Stimulated activated CD4-positive, alpha-beta T cell treated with anti-CD3 and anti-CD28 coated beads, TNF-alpha, amount 100 ng/mL, for 48 hours (primary cell): ENCODE results near the gene IZUMO4.
"Not testable (repeated sequence)": the region's sequence is repeated elsewhere in the genome, so short reads cannot be mapped to it uniquely, and the experiment has no call there.

Experiments used
- DNase-seq, 3 donors: peaks; one replicate each; pipeline ENCODE4 v3.0.0-alpha.2; 2020; ENCODE audit warnings: low read depth in 3 of 3

IZUMO4 gene

DNA sequence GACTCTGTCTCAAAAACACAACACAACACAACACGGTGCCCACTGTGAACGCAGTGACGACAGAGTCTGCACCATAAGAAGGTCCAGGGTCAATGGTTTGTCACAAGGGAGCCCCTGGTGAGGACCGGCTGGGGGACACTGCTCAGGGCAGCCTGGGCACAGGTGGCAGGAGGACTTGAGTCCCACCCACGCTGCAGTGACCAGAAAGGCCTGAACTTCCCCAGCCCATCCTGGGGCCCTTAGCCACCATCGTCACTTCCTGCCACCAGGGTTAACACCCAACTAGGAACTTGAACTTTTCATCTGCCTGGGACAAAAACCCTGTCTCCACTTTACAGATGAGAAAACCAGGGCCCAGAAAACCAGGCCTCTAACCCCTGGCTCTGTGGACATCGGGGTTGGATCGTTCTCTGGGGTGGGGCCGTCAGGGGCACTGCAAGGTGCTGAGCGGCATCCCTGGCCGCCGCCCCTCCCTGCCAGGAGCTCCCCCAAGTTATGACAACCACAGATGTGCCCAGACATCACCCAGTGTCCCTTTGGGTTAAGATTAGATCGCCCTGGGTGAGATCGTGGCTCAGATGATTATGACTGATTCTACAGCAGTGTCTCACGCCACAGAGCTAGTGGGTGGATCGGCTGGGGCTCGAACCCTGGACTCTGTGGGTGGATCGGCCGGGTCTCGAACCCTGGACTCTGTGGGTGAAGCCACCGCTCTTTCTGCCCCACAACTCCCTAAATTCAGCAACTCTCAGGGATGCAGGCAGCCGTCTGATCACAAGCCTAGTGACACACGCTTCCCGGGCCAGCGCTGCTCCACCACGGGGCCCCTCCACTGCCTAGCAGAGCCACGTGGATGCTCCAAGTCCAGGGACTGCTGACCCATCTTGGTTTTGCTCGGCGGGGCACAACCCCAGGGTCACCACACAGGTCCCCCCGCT lies 14.6 kb upstream of the IZUMO4 start:
- DNase-seq = no peak

DNA sequence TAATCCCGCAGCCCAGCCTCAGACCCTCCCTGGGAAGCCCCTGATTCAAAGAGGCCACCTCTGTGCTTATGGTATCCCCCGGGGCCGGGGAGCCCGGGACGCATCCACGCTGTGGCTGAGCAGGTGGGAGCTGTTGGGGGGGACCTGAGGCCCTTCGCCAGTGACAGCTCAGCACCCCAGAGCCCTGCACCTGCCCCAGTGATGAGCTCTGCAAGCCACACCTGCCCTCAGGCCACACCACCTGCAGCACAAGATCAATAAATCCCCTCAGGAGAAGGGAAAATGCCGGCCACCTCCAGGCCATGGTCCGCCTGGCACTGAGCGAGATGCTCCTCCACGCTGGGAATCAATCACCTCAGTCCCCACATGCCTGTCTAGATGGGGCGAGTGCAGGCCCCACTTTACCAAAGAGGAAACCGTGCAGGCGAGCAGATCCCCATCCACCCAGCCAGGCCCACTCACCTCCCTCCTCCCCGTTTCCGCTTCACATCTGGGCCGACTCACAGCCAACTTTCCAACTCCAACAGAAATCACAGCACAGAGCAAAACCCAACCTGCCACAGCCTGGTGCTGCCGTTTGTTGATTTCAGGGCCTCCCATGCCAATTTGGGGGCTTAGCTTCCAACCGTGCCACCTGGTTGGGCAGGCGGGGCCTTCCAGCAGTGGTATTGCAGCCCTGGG lies 13.4 kb upstream of the IZUMO4 start:
- peak in 1 of 3 donors; percentile 44 for DNase-seq

DNA sequence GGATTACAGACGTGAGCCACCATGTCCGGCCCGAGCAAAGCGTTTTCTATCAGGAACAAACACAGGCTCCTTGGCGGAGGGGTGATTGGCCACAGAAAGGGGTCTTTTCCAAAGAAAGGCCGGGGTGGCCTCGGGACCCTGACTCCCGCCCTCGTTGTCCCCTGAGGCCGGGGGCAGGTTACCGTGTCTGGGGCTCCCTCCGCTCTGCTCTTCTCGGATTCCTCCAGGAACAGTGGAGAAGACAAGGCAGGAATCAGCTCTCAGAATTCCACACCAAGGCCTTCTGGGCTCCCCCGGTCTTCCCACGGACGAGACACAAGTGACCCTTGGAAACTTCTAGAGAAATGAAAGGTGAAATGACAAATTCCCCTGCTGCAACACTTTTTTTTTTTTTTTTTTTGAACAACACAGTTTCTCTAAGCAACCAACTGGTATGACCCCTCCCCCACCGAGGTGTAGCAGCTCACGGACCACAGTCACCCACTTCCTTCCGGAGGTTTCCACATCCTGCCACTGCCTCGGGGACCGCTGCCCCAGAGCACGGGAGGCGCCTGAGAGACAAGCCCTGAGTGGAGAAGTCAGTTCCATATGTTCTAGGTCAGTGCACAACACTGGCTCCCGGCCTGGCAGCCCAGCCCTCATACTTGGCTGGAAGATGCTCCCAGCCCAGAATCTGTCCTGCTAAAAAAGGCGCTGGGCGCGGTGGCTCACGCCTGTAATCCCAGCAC lies 11.6 kb upstream of the IZUMO4 start:
- DNase-seq = peak; percentile 89 to 95 (median 92)

DNA sequence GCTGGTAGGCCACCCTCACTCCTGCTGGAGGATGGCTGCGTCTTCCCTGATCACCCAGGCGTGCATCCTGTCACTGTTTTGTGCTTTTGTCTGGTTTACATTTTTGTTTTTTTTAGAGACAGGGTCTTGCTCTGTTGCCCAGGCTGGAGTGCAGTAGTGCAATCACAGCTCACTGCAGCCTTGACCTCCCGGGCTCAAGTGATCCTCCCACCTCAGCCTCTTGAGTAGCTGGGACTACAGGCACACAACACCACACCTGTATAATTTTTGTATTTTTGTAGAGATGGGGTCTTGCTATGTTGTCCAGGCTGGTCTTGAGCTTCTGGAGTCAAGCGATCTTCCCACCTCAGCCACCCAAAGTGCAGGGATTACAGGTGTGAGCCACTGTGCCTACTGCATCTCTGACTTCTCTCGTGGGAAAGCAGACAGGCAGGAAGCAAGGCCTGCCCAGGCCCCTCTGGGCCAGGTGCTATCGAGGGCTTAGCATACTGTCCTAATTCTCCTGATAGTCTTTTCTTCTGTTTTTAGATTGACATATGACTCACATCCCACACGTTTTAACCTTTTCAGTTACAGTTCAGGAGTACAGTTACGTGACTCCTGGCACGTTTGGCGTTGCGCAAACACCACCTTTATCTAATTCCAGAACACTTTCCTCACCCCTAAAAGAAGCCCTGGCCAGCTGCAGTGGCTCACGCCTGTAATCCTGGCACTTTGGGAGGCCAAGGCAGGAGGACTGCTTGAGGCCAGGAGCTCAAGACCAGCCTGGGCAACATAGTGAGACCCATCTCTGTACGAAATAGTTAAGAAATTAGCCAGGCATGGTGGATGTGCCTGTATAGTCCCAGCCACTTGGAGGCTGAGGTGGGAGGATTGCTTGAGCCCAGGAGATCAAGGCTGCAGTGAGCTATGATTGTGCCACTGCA lies 9.8 kb upstream of the IZUMO4 start:
- DNase-seq = not testable (repeated sequence)

DNA sequence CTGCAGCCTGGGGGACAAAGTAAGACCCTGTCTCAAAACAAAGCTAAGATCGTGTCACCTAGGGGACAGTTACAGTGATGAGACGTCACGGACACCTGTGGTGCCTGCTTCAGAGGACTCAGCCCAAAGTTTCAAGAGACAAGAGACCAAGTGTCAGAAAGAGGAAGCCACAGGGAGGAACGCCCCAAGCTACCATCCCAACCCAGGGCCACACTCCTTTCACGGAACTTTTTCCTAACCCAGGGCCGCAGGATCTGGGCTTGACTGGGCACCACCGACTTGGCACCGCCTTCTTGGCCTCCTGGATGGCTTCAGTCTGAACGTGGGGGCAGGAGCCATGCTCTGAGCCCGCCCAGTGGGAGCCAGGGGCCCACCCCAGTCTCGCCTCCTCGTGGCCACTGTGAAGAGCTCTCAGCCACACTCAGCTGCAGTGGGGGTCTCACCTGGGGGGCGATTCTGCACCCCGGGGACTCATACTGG lies 9.1 kb upstream of the IZUMO4 start:
- DNase-seq = no peak

DNA sequence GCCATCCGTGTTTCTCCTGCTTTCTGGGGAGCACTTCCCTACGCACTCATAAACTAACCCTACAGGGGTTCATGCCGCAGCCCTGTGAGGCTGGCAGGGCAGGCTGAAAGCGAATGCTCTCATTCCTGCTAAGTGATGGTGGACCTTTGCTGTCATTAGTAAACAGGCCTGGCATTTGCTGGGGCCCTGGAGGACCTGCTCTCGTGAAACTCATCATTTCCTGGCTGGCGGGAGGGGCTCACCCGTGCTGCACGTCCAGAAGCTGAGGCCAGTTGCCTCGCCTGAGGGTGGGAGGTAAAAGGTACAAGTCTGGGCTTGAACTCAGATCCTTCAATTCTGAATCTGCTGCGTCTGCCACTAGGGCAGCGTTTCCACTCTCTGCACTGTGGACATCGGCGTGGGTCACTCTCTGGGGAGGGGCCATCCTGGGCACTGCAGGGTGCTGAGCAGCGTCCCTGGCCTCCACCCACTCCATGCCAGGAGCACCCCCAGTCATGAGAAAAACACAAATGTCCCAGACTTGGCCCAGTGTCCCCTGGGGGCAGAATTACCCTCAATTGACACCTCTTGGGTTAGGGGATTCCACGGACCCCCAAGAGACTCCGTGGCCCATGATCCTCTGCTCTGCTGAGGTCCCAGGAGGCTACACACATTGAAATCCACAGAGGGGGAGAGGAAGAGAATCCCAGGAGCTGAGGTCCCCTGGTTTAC lies 7.6 kb upstream of the IZUMO4 start:
- DNase-seq = no peak

DNA sequence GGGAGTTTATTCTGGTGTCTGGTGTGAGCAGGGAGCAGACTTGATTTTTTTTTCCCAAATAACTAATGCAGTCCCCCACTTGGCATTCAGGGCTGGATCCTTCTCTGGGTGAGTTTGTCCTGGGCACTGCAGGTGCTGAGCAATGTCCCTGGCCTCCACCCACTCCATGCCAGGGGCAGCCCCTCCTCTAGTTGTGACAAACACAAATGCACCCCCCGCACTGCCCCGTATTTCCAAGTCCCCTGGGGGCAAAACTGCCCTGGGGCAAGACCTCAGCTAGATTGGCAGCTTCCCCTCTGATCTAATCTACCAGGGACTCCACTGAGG lies 7.0 kb upstream of the IZUMO4 start:
- DNase-seq = no peak

DNA sequence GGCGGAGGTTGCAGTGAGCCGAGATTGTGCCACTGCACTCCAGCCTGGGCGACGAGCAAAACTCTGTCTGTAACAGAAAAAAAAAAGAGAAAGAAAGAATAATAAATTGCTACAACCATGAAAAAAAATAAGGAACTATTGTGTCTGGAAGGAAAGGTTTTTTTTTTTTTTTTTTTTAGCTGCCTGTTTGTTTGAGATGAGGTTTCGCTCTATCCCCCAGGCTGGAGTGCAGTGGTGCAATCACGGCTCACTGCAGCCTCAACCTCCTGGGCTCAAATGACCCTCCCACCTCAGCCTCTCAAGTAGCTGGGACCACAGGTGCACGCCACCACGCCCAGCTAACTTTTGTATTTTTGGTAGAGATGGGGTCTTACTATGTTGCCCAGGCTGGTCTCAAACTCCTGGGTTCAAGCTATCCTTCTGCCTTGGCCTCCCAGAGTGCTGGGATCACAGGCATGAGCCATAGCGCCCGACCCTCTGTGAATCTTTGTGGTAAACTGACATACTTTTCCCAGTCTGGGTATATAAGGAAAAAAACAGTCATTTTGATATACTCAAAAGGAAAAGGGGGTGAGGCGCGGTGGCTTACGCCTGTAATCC lies 4.7 kb upstream of the IZUMO4 start:
- DNase-seq = not testable (repeated sequence)

DNA sequence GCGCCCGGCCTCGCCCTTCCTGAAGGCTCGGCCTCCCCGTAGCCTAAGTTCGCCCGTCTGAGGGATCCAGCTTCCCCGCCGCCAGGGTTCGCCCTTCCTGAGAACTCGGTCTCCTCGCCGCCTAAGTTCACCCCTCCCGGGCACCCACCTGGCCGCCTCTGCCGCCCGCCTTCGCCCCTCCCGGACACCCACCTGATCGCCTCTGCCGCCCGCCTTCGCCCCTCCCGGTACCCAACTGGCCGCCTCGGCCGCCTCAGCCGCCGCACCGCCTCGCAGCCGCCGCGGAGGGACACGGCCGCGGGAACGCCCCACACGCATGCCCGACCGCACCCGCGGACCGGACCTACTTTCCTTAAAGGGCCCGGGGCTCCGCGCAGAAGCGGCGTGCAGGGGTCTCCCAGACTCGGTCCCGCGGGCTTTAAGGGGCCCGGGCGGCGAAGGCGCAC lies 658 bp upstream of the IZUMO4 start, which contains the start of gene MOB3A:
Gene MOB3A (minus strand): TSS at position 293 of the 446 bp plus-strand sequence. CDS start 17,766 bp downstream, outside the sequence.
- peak in 1 of 3 donors; percentile 80 for DNase-seq

DNA sequence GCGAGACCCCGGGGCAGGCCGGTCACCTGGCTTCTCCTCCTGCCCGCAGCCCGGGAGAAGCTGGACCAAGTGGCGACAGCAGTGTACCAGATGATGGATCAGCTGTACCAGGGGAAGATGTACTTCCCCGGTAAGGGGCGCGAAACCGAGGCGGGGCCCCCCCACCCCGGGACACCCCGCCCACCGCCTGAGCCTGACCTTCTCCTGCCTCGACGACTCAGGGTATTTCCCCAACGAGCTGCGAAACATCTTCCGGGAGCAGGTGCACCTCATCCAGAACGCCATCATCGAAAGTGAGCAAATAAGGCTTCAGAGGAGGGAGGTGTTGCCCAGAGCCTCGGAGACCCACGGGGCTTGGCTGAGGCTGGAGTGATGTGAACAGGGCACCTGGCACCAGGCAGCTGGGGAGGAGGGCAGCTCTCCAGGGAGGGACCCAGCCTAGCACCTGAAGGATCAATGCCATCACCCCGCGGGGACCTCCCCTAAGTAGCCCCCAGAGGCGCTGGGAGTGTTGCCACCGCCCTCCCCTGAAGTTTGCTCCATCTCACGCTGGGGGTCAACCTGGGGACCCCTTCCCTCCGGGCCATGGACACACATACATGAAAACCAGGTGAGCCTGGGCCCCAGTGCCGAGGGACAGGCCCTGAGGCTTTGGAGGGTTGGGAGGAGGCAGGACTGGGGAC lies 629 bp downstream of the IZUMO4 start:
- no peak for DNase-seq

DNA sequence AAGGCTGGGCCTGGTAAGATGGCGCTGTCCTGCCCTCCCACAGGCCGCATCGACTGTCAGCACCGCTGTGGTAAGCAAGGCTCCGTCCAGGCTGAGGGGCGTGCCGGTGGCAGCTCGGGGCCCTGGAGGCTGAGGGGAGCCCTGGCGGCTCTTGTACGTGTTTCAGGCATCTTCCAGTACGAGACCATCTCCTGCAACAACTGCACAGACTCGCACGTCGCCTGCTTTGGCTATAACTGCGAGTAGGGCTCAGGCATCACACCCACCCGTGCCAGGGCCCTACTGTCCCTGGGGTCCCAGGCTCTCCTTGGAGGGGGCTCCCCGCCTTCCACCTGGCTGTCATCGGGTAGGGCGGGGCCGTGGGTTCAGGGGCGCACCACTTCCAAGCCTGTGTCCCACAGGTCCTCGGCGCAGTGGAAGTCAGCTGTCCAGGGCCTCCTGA lies 1.2 kb downstream of the IZUMO4 start:
- no peak for DNase-seq

DNA sequence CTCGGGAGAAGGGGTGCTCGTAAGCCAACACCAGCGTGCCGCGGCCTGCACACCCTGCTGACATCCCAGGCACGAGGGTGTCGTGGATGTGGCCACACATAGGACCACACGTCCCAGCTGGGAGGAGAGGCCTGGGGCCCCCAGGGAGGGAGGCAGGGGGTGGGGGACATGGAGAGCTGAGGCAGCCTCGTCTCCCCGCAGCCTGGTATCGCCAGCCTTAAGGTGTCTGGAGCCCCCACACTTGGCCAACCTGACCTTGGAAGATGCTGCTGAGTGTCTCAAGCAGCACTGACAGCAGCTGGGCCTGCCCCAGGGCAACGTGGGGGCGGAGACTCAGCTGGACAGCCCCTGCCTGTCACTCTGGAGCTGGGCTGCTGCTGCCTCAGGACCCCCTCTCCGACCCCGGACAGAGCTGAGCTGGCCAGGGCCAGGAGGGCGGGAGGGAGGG lies 2.4 kb downstream of the IZUMO4 start:
- no peak for DNase-seq

DNA sequence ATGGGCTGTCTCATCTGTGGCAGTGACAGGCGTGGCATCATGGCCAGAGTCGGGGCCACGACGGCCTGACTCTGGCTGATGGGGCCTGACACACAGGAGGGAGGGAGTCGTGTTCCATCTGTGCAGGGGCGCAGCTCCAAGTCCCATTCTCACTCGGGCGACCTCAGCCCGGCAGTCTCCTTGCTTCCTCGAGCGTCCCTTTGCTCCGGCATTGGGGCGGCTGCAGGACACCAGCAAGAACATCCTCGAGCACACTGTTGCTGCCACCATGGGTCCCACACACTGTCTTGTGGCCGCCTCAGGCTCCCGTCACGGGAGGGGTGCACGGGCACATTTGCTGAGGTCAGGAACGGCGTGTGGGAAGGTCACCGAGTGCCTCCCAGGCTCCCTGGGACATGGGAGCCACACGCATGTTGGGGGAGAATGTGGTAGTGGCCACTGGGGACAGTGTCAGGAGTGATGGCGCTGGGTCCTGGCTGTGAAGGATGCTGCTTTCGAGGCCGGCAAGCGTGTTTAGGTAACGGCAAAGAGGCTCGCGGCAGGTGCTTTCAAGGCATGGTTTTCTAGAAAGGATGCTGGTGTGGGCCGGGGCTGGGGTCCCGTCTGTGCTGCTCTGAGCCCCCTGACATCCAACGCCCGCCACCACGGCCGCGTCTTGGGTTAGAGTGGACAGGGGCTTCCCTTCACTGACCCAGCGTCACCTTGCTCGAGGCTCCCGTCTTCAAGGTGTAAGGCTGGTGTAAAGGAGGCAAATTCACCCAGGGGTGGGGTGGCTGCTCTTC lies 3.4 kb downstream of the IZUMO4 start:
- no peak for DNase-seq

DNA sequence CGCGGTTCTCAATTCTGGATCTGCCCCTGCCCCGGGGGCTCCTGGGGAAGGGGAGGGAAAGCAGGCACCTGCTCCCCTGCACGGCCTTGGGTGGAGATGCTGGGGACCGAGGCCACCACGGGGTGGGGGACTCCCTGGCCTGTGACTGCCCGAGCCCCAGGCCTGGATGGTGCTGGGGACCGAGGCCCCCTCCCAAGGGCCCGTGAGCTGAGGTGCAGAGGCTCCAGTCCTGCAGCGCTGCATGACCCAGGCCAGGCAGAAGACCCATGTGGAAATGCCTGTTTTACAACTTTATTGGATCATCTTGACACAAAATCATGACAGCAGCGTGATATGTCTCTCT lies 4.0 kb downstream of the IZUMO4 start:
- no peak for DNase-seq

DNA sequence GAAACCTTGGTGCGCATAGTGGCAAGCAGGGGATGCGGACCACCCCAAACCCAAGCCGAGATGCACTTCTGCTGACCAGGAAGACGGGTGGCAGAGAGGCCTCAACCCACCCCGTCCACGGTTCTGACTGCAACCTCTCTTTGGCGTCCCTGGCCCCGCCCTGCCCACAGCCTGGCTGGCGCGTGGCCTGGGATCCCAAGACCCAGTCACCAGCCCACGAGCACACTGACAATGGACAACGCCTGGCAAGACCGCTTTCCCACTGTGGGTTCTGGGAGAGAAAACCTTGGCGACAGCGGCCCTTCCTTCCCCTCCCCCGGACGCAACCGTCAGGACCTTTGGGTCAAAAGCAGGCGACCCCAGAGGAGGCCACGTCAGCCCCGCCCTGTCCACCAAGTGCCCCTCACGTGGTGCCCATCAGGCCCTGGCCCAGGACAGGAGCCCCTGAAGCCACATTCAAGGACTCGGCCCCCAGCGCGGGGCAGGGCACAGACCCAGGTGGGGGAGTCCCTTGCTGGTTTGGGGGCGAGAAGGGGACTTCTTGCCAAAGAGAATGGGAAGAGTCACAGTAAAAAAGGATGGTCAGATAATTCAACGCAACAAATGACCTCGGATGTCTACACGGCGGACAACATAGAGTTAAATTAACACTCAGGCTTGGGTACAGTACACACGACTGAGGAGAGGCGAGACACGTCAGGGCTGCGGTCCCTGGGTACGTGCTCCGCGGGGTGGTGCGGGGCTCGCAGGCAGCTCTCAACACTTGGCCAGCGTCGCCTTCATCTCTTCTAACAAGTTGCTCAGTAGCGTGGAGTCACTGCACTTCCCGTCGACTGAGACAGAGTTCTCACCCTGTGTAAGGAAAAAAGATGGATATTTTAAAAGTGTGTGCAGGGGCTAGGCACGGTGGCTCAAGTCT lies 5.0 kb downstream of the IZUMO4 start:
- DNase-seq = no peak

DNA sequence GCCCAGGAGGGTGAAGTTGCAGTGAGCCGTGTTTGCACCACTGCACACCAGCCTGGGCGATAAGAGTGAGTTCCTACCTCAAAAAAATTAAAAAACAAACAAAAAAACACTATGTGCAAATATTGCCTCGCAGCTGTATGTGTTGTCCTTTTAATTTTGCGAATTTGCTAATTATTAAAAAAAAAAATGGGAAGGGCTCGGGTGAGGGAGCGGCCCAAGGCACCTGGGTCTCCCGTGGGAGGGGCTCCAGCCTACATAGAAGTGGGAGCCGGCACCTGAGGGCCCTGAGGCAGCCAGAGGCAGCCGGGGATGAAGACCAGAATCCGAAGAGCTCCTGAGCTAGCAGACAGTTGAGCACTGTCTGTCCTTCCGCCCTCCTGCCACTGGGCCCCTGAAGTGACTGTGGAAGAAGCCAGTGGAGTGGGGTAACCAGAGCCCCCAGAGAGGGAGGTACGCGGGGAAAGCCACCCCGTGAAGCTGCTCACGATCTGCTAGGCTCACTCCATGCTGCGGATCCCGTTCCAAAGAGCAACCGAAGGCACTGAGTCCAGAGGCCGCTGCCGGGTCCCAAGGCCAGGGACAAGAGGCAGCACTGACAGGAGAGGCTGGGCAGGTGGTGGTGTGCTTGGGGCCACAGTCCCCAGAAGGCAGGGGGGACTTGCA lies 6.5 kb downstream of the IZUMO4 start:
- DNase-seq = no peak
